B cell (primary cell): ENCODE measurements around the gene ATP2A1. TPM values are rescaled to one million over a fixed set of nuclear protein-coding genes. Genes with fewer than 3 reads are reported as not detected.
A peak's percentile ranks its signal among the peaks of the same experiment; 100 is the strongest.

ENCODE experiments used
- ATAC-seq: fragments of 200-7000 bp; cut with Tn5 transposase; one replicate; pipeline ENCODE4 v1.10.0; 2021; ENCODE audit warnings: low read depth, mild to moderate bottlenecking, moderate number of reproducible peaks, moderate library complexity
- CTCF ChIA-PET: fragments of 350-600 bp; sonication (Branson Sonifier 250); formaldehyde crosslinking; loops from one replicate; lab custom pipeline; 2021; ENCODE audit warnings: antibody characterized with exemption, inconsistent platforms; lab: Charles Lee
- POLR2A ChIA-PET: fragments of 350-600 bp; sonication (Branson Sonifier 250); formaldehyde crosslinking; loops from one replicate; lab custom pipeline; 2021; ENCODE audit warnings: antibody characterized with exemption; lab: Charles Lee
- DNase-seq: peaks from one replicate; pipeline ENCODE4 v3.0.0; 2013
- H2AFZ ChIP-seq: 2 replicates; pipeline ENCODE4 v1.6.1; 2012; ENCODE audit warnings: mild to moderate bottlenecking, low read depth, low read length; ENCODE audit not compliant: insufficient read depth, poor library complexity, severe bottlenecking
- H3K27ac ChIP-seq, 2 donors: 1 replicate in 1 of 2; 2 replicates in 1 of 2; pipeline ENCODE4 v1.5.1; 2012 to 2013; ENCODE audit warnings: low read length in 2 of 2, mild to moderate bottlenecking in 2 of 2, moderate library complexity in 1 of 2
- H3K27me3 ChIP-seq, 4 experiments: fragments of 200-600 bp in 1 of 4; sonication (generic) in 1 of 4; replicated peaks in 1 of 4; 1 replicate in 2 of 4; 2 replicates in 2 of 4; pipeline versions ENCODE4 v1.6.1 to v1.7.0; 2013 to 2016; ENCODE audit warnings: low read length in 3 of 4, mild to moderate bottlenecking in 2 of 4, mixed read lengths in 1 of 4, moderate library complexity in 1 of 4; ENCODE audit not compliant: insufficient read depth in 4 of 4, control insufficient read depth in 3 of 4; ENCODE audit errors: control extremely low read depth in 1 of 4
- H3K36me3 ChIP-seq, 2 experiments: replicated peaks in 1 of 2; 1 replicate in 1 of 2; 2 replicates in 1 of 2; pipeline versions ENCODE4 v1.6.1 to v1.7.1; 2013; ENCODE audit warnings: low read length in 1 of 2; ENCODE audit not compliant: insufficient read depth in 2 of 2, control insufficient read depth in 1 of 2; ENCODE audit errors: control extremely low read depth in 1 of 2, extremely low read depth in 1 of 2
- H3K4me1 ChIP-seq, 2 donors: fragments of 200-600 bp in 1 of 2; sonication (generic) in 1 of 2; 1 replicate in 1 of 2; 2 replicates in 1 of 2; pipeline versions ENCODE4 v1.5.1 to v1.6.1; 2013 to 2017; ENCODE audit warnings: low read length in 2 of 2; ENCODE audit not compliant: control insufficient read depth in 2 of 2, insufficient read depth in 2 of 2
- H3K4me2 ChIP-seq: replicated peaks from 2 replicates; pipeline ENCODE3; 2012; ENCODE audit warnings: mild to moderate bottlenecking, low read depth, low read length; ENCODE audit not compliant: poor library complexity, severe bottlenecking
- H3K4me3 ChIP-seq, 5 experiments: fragments of 200-600 bp in 1 of 5; sonication (generic) in 1 of 5; 1 replicate in 3 of 5; 2 replicates in 2 of 5; pipeline versions ENCODE4 v1.5.1 to v1.7.0; 2011 to 2016; ENCODE audit warnings: low read length in 4 of 5, mild to moderate bottlenecking in 4 of 5, low read depth in 2 of 5, control low read depth in 1 of 5, moderate library complexity in 1 of 5; ENCODE audit not compliant: insufficient read depth in 1 of 5; ENCODE audit errors: control extremely low read depth in 1 of 5, extremely low read depth in 1 of 5
- H3K79me2 ChIP-seq: fragments of 200-600 bp; sonication (generic); one replicate; pipeline ENCODE4 v1.6.0; 2016; ENCODE audit warnings: low read length; ENCODE audit not compliant: control insufficient read depth, insufficient read depth
- H3K9ac ChIP-seq: fragments of 200-600 bp; sonication (generic); 2 replicates; pipeline ENCODE4 v1.6.1; 2017; ENCODE audit warnings: mild to moderate bottlenecking, low read length, moderate library complexity
- H3K9me3 ChIP-seq, 3 donors: one replicate each; pipeline versions ENCODE4 v1.6.1 to v1.7.1; 2013; ENCODE audit warnings: low read length in 2 of 3; ENCODE audit not compliant: control insufficient read depth in 2 of 3, insufficient read depth in 1 of 3; ENCODE audit errors: control extremely low read depth in 1 of 3
- H4K20me1 ChIP-seq: 2 replicates; pipeline ENCODE4 v1.6.0; 2012; ENCODE audit warnings: mild to moderate bottlenecking, low read length; ENCODE audit not compliant: insufficient read depth, control insufficient read depth, poor library complexity, severe bottlenecking
- H3K27ac Mint-ChIP-seq: one replicate; pipeline ENCODE4 v1.8.0; 2021; ENCODE audit warnings: mixed read lengths
- H3K27me3 Mint-ChIP-seq: one replicate; pipeline ENCODE4 v1.8.0; 2021; ENCODE audit warnings: mixed read lengths
- H3K4me1 Mint-ChIP-seq: one replicate; pipeline ENCODE4 v1.8.0; 2021; ENCODE audit warnings: mixed read lengths
- H3K4me3 Mint-ChIP-seq: one replicate; pipeline ENCODE4 v1.8.0; 2021; ENCODE audit warnings: mixed read lengths
- H3K9me3 Mint-ChIP-seq: one replicate; pipeline ENCODE4 v1.8.0; 2022; ENCODE audit warnings: mixed read lengths; ENCODE audit not compliant: insufficient read depth
- CTCF ChIP-seq: fragments of 200-600 bp; IDR thresholded peaks from one replicate; pipeline ENCODE4 v1.8.0; 2022; ENCODE audit warnings: antibody characterized with exemption, mild to moderate bottlenecking
- EZH2 ChIP-seq: IDR thresholded peaks from 2 replicates; pipeline ENCODE4 v1.6.1; 2012; ENCODE audit warnings: borderline replicate concordance, low read depth, mild to moderate bottlenecking, moderate library complexity, low read length; ENCODE audit not compliant: insufficient read depth, poor library complexity, severe bottlenecking
- WGBS: methylation state at CpG from one replicate; pipeline ENCODE4 v1.1.5; 2013; ENCODE audit warnings: missing lambda C conversion rate; ENCODE audit not compliant: insufficient coverage; 5-methylcytosine and 5-hydroxymethylcytosine counted together
- intact Hi-C: fragments of 100-400 bp; cut with micrococcal nuclease; formaldehyde crosslinking; loops from one replicate; pipeline ENCODE4 v1.10.0; 2022
- polyA plus RNA-seq: library from polyadenylated mRNA; depleted of rRNA; stranded (reverse); fragments of >200 nt; gene quantifications from 2 replicates; pipeline ENCODE4 v1.2.3, GENCODE V29; 2012
- total RNA-seq, 2 donors: library from RNA; stranded (reverse); fragments of 120-200 nt in 1 of 2; gene quantifications; 1 replicate in 1 of 2; 2 replicates in 1 of 2; pipeline versions ENCODE4 v1.2.3 to v1.2.4, GENCODE V29; 2013 to 2022

The ATP2A1 gene
- total and polyA plus RNA-seq, 2 donors (not counting 1 experiment from before 2014, with no cell fraction given), result 0.31 to 0.84 TPM

GRCh38 chr16:28877655-28878000 lies 660 bp upstream of the ATP2A1 start:
- H4K20me1 ChIP-seq, result peaks cover 8% of the 10 kb centered on the region
- peaks cover 6% of the 10 kb centered on the region for H3K27me3 Mint-ChIP-seq
- no peaks in the 10 kb centered on the region for H3K79me2 ChIP-seq
- H3K36me3 ChIP-seq, result peaks cover 0 to 8% of the 10 kb centered on the region in 2 experiments
- H3K27ac ChIP-seq, result no peak overlapping the region
- peaks cover 13 to 17% of the 10 kb centered on the region in 2 donors for H3K4me1 ChIP-seq
- H3K27me3 ChIP-seq, result peaks cover 0 to 8% (median 1%) of the 10 kb centered on the region in 4 experiments
- ATAC-seq (no peak), DNase-seq (no peak)
- H3K4me2 ChIP-seq, result no peak overlapping the region
- H2AFZ ChIP-seq, result no peak overlapping the region
- 100% methylated on average over 1 of the region's 2 CpGs for WGBS
- peak overlapping the region; percentile 41 for H3K4me3 Mint-ChIP-seq
- H3K4me3 ChIP-seq, result no peak overlapping the region
- no peaks in the 10 kb centered on the region for H3K9me3 ChIP-seq
- H3K9ac ChIP-seq, result no peak overlapping the region
- no peaks in the 10 kb centered on the region for H3K9me3 Mint-ChIP-seq
- POLR2A ChIA-PET, result no interaction called here
- intact Hi-C loops, result no loop called here
- no peak overlapping the region for H3K27ac Mint-ChIP-seq
- H3K4me1 Mint-ChIP-seq, result peaks cover 15% of the 10 kb centered on the region
- CTCF ChIA-PET, result no interaction called here
- no peak for TF ChIP-seq EZH2
- no peak for TF ChIP-seq CTCF

GRCh38 chr16:28879261-28879840 lies 1.1 kb downstream of the ATP2A1 start:
- ChIA-PET POLR2A (interaction anchor here (1.0 to 2.2 kb wide), 5 partner anchors 16 to 71 kb away, joined by 3 to 12 read pairs (median 4); partner anchors contain the start of genes CD19, NFATC2IP and SH2B1), CTCF (interaction anchor here (0.9 to 2.9 kb wide), 9 partner anchors 9 to 98 kb away, joined by 3 to 23 read pairs (median 4); no protein-coding TSS in a partner anchor)
- H3K9me3 ChIP-seq, result no peaks in the 10 kb centered on the region
- H3K27me3 Mint-ChIP-seq, result peaks cover 6% of the 10 kb centered on the region
- H3K4me3 Mint-ChIP-seq, result peak overlapping the region; percentile 92
- no peaks in the 10 kb centered on the region for H4K20me1 ChIP-seq
- peak overlapping the region; percentile 100 for H2AFZ ChIP-seq
- H3K4me1 Mint-ChIP-seq, result peaks cover 15% of the 10 kb centered on the region
- H3K4me3 ChIP-seq, result peak overlapping the region; percentile 53 to 94 (median 87)
- peak overlapping the region; percentile 100 for H3K4me2 ChIP-seq
- DNase-seq (no peak), ATAC-seq (peak; percentile 32)
- peak overlapping the region; percentile 10 for H3K27ac Mint-ChIP-seq
- no peak for TF ChIP-seq CTCF
- TF ChIP-seq EZH2, result no peak
- intact Hi-C loops, result loop anchor here (1.0 kb wide), 2 partner anchors 16 to 66 kb away; partner anchors contain the start of gene SH2B1
- no peaks in the 10 kb centered on the region for H3K79me2 ChIP-seq
- peaks cover 0 to 8% (median 1%) of the 10 kb centered on the region in 4 experiments for H3K27me3 ChIP-seq
- peaks cover 0 to 2% of the 10 kb centered on the region in 2 experiments for H3K36me3 ChIP-seq
- peaks cover 13 to 17% of the 10 kb centered on the region in 2 donors for H3K4me1 ChIP-seq
- H3K9ac ChIP-seq, result peak overlapping the region; percentile 90
- no peaks in the 10 kb centered on the region for H3K9me3 Mint-ChIP-seq
- H3K27ac ChIP-seq, result peak overlapping the region in 1 of 2 donors; percentile 43
- 4% methylated on average over 23 of the region's 27 CpGs for WGBS
